SK-N-DZ (cell line): Measurements from ENCODE around the gene FLOT1. TPM values are rescaled to one million over a fixed set of nuclear protein-coding genes. Genes with fewer than 3 reads are reported as not detected.
A peak's percentile ranks its signal among the peaks of the same experiment; 100 is the strongest.

Experiments used
- DNase-seq: peaks from one replicate; pipeline ENCODE4 v3.0.0-alpha.2; 2015; ENCODE audit warnings: low spot score
- polyA plus RNA-seq, 2 experiments: library from polyadenylated mRNA; depleted of rRNA; stranded (reverse); fragments of >200 nt; gene quantifications; 2 replicates each; pipeline ENCODE4 v1.2.3, GENCODE V29; 2014

The FLOT1 gene, protein sequence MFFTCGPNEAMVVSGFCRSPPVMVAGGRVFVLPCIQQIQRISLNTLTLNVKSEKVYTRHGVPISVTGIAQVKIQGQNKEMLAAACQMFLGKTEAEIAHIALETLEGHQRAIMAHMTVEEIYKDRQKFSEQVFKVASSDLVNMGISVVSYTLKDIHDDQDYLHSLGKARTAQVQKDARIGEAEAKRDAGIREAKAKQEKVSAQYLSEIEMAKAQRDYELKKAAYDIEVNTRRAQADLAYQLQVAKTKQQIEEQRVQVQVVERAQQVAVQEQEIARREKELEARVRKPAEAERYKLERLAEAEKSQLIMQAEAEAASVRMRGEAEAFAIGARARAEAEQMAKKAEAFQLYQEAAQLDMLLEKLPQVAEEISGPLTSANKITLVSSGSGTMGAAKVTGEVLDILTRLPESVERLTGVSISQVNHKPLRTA
- polyA plus RNA-seq (2014; cell fraction: cytosol; rRNA removed), result 156 and 180 TPM in 2 replicates
- polyA plus RNA-seq (2014; cell fraction: nucleus; rRNA removed), result 130 and 150 TPM in 2 replicates

DNA sequence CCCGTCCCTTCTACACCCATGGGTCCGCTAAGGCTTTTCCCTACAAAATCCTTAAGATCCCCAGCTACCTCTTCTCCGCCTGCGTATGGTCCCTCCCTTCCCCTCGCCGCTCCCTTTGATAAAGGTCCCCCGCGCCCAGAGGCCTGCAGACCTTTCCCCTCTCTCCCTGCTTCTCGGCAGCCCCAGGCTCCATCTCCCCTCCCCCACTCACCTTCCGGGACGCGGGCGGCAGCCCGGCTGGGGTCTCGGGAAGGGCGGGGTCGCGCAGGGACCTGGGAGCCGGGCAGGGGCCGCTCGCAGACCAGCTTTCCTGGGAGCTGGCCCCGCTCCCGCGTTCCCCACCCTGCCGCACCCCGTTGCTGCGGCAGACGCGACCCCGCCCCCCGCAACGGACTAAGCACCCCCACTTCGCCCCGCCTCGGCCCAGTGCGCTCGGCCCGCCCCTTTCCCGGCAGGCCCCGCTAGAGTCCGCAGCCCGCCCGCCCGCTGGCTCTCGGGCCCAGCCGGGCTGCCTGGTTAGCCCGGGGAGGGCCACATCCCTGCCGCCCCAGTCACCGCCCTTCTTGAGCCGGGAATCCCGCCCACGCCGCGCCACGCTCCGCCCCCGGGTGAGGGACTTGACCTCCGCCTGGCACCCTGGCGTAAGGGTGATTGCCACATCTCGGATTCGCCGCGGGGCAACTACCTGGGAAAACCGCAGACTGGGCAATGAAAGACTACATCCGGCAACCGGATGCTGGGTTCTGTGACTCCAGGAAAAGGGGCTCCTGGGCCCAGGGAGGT, at the start of gene FLOT1:
Gene FLOT1 (minus strand): TSS at position 372 of the 783 bp plus-strand sequence. CDS start 498 bp downstream, outside the sequence.
- peak; percentile 88 for DNase-seq

DNA sequence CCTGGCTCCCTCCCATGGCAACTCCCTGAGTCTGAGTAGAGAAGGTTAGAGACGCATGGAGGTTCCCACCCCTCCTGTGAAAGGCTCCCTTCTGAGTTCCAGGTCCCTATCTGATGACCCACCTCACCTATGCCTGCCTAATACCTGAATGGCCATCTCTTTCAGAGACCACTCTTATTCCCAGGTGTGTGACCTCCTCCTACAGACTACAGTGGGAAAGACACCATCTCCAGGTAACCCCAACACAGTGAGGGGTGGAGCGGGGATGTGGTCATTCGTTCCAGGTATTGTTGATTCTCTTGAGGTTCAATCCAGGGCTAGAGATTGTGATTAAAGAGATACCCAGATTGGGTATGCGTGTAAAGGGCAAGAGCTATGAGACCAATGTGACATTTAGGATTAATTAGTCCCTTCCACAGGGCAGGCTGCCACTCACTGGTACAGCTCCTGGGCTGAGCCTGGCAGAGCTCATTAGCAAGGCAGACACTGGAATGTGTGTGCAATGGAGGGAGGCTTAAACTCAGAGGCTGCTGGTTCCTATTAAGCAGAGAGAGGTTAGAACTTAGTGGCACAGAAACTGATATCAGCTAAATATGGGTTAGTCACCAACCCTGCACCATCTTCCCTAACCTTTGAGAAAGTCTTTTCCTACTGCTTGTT, 48.4 kb upstream of the FLOT1 start:
- no peak for DNase-seq

DNA sequence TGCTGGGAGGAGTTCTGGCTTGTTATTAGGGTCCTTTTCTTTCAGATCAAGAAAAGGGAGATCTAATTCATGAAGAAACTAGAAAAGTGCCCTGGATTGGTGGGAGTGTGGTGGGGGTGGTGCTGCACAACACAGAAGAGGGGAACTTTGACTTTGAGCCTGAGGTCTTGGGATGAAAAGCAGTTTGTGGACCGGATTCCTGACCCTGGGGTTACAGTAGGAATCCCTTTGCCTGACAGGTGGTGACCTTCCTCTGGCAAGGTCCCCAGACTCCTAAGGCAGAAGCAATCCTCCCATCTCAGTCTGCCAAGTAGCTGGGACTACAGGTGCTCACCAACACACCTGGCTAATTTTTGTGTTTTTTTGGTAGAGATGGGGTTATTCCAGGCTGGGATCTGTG, 47.1 kb upstream of the FLOT1 start:
- DNase-seq, result no peak

DNA sequence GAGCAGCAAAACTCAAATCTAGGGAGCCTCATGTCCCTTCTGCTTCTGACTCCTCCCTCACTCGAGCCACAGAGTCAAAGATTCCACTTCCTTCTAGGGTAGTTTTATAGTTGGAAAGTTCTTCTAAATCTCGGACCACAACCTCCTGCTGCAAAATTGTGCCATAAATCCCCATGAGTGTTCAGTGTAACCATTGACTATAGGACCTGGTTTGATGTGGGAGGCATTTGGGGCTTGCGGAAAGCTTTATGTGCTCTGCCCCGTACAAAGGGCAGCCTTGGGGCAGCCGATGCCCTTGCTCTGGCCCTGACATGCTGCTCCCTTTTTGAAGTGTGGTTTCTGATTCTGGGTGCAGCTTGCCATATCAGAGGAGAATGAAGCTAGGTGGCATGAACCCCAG, 45.5 kb upstream of the FLOT1 start:
- no peak for DNase-seq

DNA sequence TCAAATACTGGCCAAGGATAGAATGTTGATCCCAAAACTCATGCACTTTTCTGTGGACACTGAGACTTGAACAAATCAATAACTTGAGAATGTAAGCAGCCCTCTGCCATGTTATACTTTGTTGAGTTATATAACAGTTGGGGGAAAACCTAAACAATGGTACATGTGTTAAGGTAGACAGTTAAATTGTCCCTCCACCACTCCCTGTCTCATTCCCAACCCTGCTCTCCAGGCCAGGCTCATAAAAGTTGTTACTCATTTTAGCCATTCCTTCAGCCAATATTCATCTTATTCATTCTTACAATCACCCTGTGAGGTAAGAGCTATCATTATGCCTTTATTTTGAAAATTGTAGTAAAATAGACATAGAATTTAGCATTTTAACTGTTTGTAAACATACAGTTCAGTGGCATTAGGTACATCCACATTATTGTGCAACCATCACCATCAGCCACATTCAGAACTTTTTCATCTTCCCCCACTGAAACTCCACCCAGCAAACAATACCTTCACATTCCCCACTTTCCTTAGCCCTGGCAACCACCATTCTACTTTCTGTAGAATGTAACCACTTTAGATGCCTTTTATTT, 40.0 kb upstream of the FLOT1 start:
- no peak for DNase-seq

DNA sequence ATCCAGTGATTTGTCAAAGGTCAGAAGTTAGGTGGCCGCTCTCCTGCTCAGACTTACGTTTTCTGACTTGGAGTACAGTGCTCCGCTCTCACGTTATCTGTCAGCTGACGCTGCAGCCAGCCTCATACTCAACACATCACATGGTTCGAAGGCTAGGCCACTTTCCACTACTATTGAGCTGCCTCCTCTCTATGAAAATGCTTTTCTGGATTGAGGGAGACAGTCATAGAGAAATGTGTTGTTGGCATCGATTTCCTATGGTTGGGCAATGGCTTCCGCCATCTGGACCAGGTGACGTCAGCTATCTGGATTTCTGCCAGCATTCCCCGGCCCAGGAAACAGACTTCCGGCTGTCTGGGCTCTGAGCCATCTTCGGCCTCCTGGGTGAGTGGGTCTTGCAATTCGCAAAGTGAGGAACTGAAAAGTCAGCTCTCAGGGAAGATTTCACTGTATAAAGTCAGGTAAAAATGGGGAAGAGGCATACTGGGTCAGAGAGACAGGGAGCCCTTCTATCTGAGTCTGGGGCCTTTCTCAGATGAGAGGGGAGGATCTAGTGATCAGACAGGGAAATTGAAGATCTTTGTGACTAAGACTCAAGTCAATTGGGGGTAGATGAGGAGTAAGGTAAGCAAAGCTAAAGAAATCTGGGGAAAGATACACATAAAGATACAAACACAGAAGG, 39.4 kb upstream of the FLOT1 start:
- peak; percentile 70 for DNase-seq

DNA sequence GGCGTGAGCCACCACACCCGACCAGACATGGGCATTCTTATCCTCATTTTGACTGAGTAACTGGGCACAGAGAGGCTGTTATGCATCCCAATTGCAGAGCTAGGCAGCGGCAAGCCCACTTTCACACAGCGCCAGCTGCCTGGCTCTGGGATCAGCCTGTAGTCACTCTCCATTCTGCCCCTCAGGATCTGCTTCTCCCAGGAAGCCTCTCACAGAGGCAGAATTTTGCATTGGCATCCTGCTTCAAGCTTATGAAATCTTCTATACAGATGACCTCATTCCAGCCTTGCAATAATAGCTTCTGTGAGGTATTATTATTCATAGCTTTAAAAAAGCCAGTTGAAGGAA, 38.9 kb upstream of the FLOT1 start:
- DNase-seq, result no peak

DNA sequence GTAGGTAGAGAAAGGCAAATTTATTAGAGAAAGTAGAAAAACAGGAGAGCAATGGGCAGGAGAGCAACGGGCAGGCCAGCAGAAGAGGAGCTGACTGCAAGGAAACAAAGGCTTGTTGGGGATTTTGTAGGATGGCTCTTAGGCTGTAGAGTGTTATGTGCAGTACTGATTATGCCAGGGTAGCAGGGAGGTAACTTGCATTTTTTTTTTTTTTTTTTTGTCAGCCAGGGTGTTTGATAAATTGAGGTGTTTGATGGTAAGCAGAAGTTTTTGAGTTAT, 38.1 kb upstream of the FLOT1 start:
- DNase-seq, result no peak

DNA sequence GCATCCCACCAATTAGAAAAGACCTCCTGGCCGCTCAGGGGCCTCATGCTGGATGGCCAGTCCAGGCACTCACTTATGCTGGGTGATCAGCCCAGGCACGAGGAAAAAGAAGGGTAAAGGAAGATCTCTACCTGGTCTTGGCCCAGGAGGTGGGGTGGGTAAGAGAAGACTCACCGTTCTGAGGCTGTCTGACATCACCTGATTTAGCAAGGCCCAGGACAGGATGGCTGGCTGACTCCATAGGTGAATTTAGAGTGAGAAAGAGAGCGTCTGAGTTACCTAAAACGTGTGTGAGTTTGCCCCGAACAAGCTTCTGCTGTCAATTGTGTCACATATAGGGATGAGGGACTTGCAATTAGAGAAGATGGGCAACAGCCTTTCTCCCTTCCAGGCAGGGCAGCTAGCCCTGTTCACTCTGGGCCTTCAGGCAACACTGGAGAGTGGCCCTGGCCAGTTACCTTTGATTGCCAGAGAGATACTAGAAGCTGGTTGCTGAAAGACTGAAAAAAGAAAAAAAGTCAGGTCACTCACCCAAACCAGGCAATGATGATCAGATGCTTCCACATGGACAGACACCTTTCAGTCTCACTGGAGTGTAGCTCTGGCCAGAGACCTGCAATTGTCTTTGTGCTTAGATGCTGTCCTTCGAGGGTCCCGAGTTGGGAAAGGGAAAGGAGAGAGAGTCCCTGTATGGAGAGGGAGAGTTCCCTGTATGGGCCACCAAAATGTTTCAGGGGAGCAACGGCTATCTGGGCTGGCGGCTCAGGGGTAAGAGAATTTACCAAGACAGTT, 37.6 kb upstream of the FLOT1 start:
- no peak for DNase-seq

DNA sequence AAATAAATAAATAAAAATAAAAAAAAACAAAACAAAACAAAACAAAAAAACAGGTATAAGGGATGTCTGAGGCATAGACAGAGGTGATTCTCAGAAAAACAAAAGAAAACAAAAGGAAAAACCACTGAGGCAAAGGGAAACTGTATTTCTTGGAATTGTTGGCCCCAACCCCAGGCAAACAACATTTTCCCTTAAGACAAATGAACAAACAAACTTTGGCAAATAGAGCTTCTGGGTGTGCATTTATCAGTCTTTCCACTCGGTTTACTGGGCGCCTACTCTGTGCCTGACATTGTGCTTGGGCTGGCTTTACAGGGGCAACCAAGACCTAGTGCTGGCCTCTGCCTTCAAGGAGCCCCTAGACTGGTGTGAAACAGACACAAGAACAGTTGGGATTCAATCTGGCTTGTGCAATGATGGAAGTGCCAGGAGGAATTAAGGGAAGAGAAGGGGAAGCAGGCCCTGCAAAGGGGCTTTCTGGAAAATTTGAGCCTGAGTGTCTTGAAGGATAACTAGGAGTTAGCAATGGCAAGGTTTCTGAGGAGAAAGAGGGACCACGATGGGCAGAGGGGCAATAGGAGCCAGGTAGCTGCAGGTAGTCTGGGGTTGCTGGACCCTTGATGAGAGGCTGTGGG, 35.6 kb upstream of the FLOT1 start:
- DNase-seq, result no peak

DNA sequence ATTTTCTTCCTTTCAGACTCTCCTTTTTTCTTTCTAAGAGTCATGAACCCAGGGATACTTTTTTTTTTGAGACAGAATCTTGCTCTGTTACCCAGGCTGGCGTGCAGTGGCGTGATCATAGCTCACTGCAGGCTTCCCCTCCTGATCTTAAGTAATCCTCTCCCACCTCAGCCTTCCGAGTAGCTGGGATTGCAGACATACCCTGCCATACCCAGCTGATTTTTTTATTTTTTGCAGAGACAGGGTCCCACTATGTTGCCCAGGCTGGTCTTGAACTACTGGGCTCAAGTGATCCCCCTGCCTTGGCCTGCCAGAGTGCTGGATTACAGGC, 34.6 kb upstream of the FLOT1 start:
- DNase-seq, result no peak

DNA sequence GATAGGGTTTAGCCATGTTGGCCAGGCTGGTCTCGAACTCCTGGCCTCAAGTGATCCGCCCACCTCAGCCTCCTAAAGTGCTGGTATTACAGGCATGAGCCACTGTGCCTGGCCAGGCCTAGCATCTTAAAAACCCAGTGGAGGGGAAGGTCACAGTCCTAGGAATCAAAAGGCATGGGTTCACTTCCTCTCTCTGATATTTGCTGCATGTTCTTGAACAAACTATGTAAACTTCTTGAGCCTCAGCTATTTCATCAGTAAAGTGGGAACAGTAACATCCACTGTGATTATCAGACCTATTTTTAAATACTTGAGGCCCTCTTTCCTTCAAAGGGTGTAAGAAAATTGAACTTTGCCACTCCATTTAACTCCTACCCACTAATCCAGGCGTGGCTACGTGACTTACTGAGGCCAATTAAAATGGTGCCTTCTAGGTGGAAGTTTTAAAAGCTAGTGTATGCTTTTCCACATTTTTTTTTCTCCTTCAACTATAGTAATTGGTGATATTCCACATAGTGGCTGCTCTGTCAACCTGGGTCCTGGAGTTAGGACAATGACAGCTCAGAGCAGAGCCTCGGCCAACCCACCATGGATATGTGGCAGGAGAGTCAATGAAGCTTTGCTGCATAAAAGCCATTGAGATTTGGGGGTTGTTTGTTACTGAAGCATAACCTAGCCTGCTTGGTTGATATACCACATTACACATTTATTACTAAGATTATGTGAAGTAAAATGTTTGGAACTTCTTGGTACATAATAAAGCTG, 34.1 kb upstream of the FLOT1 start:
- DNase-seq, result no peak

DNA sequence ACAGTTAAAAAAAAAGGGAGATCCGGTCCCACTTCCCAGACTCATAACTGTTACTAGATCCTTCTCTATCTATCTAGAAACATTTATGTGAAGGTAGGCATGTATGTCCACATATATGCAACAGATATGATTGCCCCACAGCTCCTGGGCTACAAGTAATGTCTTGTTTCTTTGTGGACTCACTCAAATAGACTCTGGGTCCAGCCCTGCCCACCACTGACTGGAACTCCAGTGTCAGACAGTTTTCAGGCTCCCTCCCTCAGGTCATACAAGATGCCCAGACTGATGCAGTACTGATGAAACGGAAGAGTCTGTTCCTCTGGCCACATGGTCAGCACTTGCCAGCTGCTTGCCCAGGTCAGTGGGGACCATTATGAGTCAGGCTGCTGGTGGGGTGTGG, 32.6 kb upstream of the FLOT1 start:
- DNase-seq, result no peak

DNA sequence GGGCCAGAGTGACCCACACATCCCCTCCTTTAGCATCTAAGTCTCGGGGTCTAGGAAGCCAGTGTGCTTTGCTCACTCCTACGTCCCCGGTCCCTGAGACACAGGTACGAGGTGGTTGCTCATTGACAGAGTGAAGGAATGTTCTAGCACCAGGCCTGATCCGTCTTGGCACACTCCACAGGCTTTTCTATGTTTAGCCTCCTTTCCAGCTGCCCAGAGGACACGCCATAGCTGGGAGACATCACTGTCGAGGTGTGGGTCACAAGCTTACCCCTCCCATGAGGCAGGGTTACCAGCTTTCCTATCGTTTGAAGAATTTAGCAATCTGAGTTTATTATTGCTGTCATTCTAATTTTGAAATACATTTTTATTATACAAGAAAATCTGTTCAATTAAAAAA, 32.2 kb upstream of the FLOT1 start:
- no peak for DNase-seq

DNA sequence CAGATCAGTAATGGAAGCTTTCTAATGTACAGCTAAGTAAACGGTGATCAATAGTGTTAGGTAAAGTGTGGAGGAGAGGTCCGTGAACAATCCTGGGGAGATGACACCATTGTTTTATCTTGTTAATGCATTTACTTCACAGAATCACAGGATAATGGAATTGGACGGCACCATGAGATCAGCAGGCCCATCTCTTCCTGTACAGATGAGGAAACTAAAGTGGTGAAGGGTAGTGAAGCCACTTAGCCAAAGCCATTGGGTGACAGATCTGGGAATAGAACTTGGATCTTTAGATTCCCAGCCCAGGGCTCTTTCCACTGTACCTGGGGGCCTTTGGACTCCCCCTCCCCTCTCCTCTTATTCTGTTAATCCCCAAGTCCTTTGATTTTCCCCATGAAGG, 28.1 kb upstream of the FLOT1 start:
- no peak for DNase-seq

DNA sequence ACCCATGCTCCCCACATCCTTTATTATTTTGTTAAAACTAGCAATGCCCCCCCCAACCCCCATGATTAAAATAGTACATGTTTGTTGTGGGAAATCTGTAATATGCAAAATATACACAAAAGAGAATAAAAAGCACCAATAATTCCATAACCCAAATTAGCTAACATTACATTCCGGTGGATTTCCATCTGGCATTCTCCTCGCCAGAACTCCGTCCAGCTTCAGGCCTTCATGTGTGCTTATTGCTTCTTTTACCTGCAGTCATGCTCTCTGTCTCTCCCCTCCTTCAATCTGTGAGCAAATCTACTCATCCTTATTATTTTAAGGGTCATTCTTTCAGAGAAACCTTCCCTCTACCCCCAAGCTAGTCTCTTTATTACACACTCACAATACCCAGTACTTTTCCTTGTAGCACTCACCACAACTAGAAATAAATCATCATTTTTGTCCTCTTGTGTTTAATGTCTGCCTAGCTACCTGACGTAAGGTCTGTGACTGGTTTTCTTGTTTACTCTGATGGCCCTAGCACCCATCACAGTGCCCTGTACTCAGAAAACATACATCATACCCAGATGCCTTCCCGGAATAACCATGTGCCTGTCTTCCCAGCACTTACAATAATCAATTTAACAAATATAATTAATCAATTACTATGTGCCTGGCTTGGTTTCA, 27.5 kb upstream of the FLOT1 start:
- no peak for DNase-seq

DNA sequence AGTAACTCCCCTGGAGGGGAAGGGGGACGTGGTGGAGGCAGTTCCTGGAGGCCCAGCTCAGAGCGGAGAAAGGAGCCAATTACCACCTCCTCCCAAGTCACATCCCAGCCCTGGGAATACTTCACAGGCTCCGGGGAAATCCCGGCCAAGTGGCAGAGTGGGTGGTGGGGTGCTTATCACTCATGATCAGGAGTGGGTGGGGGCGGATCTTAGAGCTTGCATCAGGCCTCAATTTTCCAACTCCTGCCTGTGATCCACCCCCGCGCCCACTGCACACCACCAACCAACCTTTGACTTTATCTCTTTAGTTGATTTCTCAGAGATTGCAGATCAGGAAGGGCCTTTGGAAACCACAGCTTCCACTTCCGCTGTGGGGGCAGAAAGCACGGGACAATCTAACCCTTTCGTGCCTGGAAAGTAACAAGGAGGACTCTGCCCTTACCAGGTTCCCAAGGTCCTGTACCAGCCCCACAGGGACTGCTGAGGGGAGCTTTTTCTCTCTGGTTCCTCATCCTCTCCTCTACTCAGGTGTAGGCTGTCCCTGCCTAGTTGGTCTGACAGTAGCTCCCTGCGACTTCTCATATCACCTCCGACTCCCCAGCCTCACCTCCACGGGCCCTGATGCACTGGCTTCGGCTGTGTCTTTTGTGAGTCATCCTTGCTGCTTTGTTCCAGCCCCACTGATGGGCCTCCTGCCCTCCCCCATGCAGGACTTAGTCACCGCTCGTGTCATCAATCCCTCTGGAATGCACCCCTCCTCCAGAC, 26.8 kb upstream of the FLOT1 start:
- DNase-seq, result no peak

DNA sequence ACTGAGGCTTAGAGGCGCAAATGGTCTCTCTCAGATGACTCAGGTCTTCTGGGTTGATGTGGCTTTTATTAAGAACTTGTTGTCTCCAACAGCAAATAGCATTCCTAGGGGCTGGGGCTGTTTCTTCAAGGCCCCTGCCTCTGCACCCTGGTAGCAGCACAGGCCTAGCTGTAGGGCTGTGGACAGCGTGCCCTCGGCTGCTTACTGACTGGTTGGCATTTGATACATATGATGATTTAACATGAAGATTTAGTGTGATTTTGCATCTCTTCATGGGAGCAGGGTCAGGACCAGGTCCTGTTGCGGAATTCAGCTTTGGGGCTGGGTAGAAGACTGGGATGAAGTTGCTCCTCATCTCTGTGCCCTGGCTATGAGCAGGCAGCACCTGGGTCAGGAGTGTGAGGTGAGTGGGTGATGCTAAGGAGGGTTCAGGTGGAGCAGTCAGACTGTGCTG, 26.2 kb upstream of the FLOT1 start:
- no peak for DNase-seq
